Spleen (tissue), 7 donors: ENCODE data around the gene DNAH14.

Experiments
- POLR2A ChIP-seq, 3 donors: fragments of 450-650 bp; IDR thresholded peaks; one replicate each; pipeline ENCODE4 v1.5.1; 2017; ENCODE audit warnings: antibody characterized with exemption in 3 of 3, mild to moderate bottlenecking in 1 of 3
- POLR2AphosphoS5 ChIP-seq, 3 donors: sonication (generic); formaldehyde crosslinking; IDR thresholded peaks; one replicate each; pipeline ENCODE4 v1.5.1; 2017; ENCODE audit warnings: antibody characterized with exemption in 3 of 3
- TF ChIP-seq, protein P1 (sequence below), 11 experiments: fragments of 200-600 bp in 7 of 11; fragments of 450-650 bp in 4 of 11; sonication (generic) in 4 of 11; IDR thresholded peaks in 8 of 11; conservative IDR thresholded peaks in 3 of 11; 1 replicate in 7 of 11; 2 replicates in 4 of 11; pipeline versions ENCODE4 v1.4.0 to v1.8.0; 2016 to 2021; ENCODE audit warnings: antibody characterized with exemption in 11 of 11, inconsistent platforms in 4 of 11, mild to moderate bottlenecking in 1 of 11
- donor health status: DM: no; HTN: no; CAD: no; lungs with moderate emphysema.
- donor health status: DM: no; HTN: no; CAD: no.
- donor health status: DM: no; HTN: no; CAD: no.

GRCh38 chr1:224883091-224883490 lies 46.4 kb upstream of the DNAH14 start:
- no peak for TF ChIP-seq POLR2A (IDR thresholded peaks at IDR 0.05)
- TF ChIP-seq, protein P1, sequence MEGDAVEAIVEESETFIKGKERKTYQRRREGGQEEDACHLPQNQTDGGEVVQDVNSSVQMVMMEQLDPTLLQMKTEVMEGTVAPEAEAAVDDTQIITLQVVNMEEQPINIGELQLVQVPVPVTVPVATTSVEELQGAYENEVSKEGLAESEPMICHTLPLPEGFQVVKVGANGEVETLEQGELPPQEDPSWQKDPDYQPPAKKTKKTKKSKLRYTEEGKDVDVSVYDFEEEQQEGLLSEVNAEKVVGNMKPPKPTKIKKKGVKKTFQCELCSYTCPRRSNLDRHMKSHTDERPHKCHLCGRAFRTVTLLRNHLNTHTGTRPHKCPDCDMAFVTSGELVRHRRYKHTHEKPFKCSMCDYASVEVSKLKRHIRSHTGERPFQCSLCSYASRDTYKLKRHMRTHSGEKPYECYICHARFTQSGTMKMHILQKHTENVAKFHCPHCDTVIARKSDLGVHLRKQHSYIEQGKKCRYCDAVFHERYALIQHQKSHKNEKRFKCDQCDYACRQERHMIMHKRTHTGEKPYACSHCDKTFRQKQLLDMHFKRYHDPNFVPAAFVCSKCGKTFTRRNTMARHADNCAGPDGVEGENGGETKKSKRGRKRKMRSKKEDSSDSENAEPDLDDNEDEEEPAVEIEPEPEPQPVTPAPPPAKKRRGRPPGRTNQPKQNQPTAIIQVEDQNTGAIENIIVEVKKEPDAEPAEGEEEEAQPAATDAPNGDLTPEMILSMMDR (IDR thresholded peaks at IDR 0.05 in 8 of 11, conservative IDR thresholded peaks at IDR 0.05 in 3 of 11), result no peak
- no peak for TF ChIP-seq POLR2AphosphoS5 (IDR thresholded peaks at IDR 0.05)
